Fibroblast of skin of left quadriceps (primary cell): ENCODE measurements around the gene DYDC2.
"Not testable (repeated sequence)": the region's sequence is repeated elsewhere in the genome, so short reads cannot be mapped to it uniquely, and the experiment has no call there.

Experiments used
- DNase-seq, 2 experiments: peaks; one replicate each; pipeline ENCODE4 v3.0.0-alpha.2; 2013; ENCODE audit warnings: low read depth in 2 of 2

DYDC2 gene, protein sequence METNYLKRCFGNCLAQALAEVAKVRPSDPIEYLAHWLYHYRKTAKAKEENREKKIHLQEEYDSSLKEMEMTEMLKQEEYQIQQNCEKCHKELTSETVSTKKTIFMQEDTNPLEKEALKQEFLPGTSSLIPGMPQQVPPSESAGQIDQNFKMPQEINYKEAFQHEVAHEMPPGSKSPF

DNA sequence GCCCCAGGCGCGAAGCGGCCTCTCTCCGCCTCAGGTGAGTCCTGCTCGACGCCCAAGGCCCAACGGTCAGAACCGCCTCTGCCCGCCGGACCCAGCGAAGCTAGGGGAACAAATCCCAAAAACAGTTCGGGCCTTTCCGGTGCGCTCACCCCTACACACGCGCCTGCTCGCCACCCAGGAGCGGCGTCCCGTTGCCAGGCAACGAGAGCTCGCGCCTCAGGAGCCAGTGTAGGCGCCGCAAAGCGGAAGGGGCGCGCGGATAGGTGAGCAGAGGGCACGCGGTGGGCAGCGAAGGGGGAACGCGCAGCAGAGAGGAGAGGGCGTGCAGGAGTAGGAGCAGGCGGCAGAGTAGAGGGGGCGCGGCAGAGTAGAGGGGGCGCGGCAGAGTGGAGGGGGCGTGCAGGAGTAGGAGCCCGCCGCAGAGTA is at the start of gene DYDC2, which contains the start of gene DYDC1:
Gene DYDC2 (plus strand): TSS at position 219 of the 426 bp plus-strand sequence. CDS start 5,663 bp downstream, outside the sequence.
Gene DYDC1 (minus strand): TSS at position 193 of the 426 bp plus-strand sequence. CDS start 4,154 bp downstream, outside the sequence.
- peak in 1 of 2 experiments; percentile 1 for DNase-seq

DNA sequence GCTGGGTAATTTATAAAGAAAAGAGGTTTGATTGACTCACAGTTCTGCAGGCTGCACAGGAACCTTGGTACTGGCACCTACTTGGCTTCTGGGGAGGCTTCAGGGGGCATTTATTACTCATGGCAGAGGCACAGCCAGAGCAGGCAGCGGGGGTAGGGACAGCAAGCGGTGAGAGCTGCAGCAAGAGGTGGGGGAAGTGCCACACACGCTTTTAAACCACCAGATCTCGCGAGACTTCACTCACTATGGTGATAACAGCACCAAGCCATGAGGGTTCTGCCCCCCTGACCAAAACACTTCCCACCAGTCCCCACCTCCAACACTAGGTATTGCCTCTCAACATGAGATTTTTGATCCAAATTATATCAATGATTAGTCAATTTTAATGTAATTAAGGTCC is 43.1 kb upstream of the DYDC2 start:
- no peak for DNase-seq

DNA sequence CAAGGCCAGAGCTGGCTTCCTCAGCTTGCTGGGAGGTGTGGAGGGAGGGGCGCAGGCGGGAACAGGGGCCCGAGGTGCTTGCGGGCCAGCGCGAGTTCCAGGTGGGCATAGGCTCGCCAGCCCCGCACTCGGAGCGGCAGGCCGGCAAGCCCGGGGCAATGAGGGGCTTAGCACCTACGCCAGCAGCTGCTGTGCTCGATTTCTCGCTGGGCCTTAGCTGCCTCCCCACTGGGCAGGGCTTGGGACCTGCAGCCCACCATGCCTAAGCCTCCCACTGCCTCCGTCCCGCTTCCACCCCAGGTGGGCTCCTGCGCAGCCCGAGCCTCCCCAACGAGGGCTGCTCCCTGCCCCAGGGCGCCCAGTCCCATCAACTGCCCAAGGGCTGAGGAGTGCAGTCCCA is 41.2 kb upstream of the DYDC2 start:
- DNase-seq = no peak

DNA sequence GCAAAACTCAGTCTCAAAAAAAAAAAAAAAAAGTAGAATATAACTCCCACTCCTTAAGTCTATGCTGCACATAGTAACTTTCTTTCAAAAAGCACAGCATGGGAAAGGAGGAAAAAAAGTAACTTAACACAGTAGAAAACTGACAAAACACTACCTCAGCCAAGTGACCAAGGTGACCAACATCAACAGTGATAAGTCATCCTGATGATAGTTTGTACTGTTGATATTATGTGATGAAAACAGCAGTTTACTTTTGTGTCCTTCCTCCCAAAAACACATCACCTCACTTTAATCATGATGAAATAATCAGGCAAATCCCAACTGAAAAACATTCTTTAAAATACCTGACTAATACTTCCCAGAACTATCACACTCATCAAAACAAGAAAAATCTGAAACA is 37.8 kb upstream of the DYDC2 start:
- no peak for DNase-seq

DNA sequence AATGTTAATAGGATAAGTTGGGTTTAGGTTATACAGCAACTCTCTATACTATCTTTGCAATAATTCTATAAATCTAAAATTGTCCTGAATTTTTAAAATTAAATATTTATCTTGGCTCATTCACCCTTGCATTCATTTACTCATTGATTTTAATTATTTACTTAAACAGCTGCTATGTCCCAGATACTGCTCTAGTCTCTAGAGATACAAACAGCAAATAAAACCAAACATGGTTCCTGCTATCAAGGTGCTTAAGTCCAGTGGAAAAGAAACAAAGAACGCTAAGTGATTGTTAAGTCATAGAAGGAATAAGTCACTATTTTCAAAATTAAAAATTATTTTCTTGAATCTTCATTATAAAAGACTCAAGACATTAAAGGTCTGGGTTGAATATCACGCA is 37.3 kb upstream of the DYDC2 start:
- DNase-seq = no peak

DNA sequence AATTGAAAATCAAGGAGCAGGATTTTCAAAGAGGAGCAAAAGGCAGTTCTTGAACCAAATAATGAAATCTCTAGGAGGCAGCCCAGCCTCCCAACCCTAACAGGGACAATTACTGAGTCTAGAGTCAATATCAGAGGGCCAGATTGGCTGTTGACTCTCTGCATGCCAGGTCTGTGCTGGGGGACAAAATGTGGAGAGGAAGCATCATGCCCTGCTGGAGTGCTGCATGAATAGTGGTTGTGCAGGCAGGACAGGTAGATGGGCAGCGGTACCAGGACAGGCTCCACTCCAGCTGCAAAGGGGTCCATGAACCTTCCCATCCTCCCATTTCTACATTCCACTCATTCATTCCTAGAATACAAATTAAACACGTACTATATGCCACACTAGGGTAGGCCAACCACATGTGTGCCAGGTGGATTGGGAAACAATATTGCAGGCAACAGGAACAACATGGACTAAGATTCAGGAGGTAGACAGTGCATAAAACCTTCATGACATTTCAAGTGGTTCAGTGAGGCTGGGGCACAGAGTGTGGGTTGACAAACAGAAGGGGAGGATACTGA is 36.8 kb upstream of the DYDC2 start:
- DNase-seq = no peak

DNA sequence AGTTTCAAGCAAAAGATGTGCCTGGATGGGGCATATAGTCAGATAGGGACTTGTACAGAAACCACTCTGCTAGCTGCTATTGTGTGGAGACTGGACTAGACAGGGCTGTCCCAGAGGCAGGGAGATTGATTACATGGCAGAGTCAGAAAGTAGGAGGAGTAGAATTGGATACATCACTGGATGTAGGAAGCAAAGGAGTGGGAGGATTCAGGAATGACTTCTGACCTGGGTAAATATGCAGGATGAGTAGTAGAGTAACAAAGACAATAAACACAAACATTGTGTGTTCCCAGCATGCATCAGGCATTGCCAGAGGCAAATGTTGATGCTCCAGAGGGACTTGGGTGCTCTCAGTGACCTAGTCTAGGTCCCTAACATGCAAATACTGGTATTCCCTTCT is 36.2 kb upstream of the DYDC2 start:
- no peak for DNase-seq

DNA sequence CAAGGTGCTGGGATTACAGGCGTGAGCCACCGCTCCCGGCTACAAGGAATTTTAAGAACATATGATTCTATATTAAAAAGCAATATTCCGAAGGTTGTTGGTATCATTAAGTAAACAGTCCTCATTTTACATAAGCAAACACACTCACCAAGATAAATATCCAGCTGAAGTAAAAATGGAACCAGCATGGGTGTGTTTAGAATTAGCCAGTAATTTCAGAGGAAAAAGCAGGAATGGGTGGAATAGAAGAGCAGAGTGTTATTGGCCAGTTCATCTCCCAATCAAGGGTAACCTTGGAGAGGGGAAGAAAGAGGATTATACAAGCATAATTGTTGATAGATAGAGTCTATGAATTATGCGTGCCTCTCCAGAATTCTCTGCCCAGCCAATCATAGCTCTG is 35.4 kb upstream of the DYDC2 start:
- no peak for DNase-seq

DNA sequence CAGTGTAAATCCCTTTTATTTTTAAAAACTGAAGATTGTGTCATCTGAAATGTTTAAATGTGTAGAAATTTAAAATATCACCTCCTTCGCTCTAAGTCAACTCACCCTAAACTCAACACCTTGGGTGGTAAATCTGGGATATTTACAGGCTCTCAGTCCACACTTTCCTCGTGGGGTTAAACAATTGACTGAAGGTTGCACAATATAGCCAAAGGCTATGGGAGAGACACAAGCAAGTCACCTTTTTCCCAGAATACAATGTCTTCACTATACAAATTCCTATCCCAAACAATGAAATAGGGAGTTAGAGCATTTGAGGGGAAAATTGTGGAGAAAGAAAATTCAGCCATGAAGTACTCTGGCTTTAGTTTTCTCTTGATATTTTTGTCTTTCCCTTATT is 34.4 kb upstream of the DYDC2 start:
- no peak for DNase-seq

DNA sequence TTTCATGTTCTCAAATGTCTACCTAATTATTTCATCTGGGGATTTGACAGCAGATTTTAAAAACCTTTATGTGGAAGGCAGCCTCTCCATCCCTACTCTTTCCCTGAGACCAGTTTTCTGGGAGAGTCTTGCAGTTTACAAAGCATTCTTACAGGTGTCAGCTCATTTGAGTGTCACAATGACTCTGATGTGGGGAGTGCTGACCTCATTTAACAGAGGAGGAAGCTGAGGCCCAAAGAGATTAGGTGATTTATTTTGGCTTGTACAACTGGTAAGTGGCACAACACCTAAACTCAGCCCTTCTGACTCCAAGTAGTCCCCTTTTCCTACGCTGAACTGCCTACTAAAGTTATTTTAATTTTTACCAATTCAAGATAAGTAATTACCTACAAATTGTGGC is 33.9 kb upstream of the DYDC2 start:
- DNase-seq = no peak

DNA sequence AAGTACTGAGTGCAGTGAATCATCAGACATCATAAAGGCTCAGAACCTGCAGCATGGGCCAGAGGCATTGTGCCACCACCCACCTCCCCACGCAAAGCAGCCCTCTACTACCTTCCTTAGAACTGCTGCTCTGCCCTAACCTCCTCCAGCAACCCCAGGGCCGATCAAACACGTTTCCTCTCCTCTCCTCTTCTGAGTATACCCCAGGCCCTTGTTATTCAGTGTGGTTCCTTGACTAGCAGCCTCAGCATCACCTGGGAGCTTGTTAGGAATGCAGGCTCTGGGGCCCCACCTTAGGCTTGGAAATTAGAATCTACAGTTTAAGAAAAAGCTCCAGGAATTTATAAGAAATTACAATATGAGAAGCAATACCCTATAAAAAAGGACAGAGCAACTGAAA is 33.3 kb upstream of the DYDC2 start:
- DNase-seq = no peak

DNA sequence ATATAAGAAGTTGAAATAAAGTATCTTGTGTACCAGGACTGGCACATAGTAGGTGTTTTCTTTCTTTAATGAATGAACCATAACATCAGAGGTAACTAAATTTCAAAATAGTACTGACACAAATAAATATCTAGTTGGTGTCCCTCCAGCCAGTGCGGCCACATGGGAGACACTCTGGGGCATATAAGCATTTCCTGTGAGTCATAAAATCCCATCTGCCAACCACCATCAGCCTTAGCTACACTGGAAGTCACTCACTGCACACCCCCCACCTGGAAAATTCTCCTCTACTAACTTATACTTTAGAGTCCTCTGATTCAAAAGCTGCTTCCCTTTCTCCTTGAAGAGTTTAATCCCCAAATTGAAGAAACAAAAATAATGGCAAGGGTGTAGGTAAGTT is 32.5 kb upstream of the DYDC2 start:
- peak; percentile 10 to 18 for DNase-seq

DNA sequence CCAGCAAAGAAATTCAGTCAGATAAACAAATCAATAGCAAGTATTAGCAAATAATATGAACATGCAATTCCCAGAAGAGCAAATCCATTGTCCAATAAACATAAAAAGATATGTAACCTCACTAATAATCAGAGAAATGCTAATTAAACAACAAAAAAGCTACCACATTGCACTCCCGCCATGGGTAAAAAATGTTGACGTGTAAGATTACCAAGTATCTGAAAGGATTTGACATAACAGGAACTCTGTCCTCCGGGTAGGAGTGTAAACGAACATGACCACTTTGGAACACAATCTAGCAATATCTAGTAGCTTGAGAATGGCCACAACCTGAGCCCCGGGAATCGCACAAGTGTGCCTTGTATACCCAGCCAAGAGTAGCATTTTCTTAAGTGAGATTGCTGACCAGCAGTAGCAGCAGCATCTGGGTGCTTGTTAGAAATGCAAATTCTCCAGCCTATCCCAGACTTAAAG is 31.7 kb upstream of the DYDC2 start:
- no peak for DNase-seq

DNA sequence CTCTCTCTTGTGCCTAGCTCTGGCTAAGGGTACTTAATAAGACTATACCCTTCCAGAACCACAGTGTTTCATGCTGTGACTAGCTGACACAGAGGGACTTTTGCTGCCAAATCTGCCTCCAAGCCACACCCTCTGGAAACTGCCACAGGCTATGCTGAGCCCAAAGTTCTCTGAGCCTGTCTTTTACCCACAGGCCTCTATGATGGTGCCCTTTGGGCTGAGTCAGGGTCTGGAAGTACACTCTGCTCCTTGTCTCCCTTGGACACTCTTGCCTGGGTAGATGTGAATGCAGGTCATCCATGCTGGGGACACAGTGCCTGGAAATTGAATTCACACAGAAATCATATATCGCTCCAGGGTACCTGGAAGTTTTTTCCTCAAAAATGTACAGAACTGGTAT is 22.6 kb upstream of the DYDC2 start:
- no peak for DNase-seq

DNA sequence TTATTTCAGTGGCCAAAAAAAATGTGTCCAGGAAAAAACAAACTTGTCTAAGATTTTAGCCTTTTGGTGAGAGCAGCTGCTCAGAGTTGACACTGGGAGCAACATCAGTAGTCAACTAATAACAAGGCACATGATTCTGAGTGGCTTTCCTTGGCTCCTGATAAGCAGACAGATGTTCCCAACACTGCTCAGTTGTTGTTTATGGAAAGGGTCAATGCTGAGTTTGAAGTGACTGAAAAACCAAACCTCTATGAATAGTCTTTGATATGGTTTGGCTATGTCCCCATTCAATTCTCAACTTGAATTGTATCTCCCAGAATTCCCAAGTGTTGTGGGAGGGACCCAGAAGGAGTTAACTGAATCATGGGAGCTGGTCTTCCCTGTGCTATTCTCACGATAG is 12.3 kb upstream of the DYDC2 start:
- no peak for DNase-seq

DNA sequence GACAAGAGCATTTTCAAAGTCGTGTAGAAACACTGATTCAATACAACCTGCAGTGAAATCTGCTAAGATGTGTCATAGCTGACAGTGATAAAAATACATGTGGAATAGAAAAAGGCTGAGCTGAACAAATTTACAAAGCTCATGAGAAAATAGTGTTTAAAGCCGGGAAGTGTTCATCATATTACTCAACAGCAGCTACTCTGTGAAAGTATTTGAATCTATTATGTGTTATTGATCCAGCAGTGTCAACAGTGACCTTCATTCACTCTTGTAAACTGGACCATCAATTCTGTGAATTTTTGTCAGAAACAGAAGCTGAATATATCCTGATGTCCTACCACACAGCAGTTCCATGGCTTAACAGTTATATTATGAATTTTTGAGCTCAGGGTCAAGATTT is 11.7 kb upstream of the DYDC2 start:
- no peak for DNase-seq

DNA sequence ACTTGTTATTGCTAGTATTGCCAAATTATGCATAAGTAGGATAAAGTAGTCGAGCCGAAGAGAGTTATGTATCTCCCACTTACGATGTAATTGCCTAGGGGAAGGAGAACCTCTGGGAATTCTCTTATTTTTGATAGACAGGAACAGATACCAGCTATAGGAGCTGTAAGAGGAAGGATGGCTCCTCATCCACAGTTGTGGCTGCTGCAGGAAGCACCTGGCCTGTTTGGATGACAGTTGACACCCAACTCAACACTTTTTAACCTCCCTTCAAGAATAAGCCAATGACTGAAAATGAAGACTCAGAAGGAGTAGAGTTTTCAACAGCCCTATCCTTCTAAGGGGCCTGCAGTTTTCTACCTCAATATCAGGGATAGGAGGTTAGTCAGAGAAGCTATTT is 6.3 kb upstream of the DYDC2 start:
- DNase-seq = no peak

DNA sequence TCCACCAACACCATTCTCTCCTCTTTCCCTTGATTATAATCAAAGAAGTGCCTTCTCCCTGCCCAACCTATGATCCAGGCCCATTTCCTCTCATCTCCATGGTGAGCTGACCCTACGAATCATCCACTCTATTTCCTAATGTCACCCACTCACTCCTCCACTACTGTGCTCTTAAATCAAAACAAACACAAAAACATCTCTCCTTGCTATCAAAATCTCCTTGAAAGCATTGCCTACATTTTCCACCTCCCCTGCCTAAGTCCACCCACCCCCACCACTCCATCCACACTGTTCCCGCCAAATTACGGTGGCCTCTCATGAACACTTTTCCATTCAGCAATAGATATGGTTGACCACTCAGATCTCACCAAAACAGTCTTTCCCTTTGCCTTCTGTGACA is 5.4 kb upstream of the DYDC2 start:
- DNase-seq = no peak

DNA sequence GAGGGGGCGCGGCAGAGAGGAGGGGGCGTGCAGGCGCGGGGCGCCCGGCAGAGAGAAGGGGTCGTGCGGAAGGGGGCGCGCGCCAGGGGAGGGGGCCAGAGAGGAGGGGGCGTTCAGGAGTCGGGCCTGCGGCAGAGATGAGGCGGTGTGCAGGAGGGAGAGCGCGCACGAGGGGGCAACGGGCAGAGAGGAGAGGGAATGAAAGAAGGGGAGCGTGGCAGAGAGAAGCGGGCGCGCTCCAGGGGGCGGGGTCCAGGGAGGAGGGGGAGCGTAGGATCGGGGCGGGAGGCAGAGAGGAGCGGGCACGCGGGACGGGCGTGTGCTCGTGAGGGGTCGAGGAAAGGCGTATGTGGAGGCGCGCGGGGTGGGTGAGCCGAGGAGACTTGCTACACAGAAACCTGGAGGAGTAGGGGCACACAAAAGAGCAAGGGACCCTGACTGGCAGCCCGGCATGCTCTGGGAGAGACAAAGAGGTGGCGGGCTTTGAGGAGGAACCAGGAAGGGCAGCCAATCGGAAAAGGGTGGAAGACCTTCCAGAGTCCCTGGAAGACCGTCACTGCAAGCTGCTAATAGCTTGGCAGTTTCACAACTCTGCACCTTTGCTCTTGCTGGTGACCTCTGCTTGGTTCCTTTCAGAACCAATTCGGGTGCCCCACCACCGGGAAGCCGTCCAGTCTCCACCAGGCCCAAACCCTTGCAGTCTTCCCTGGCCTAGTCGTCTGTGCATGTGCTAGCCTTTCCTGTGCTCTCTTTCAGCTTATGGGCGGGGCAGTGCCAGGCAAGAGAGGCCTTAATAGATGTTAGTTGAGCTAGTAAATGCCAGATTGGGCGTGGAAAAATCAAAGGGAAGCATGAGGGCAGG is 639 bp downstream of the DYDC2 start:
- DNase-seq = no peak

DNA sequence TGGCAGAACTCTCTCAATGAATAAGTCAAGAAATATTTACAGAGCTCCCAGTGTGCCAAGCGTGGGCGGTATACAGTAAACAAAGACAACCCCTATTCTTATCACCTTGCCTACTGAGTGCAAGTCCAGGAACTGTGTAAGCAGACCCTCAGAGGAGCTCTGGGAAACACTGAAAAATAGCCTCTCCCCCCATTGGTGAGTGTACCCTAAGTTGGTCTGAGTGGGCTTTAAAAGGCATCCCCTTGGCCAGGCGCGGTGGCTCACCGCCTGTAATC is 1.2 kb downstream of the DYDC2 start:
- no peak for DNase-seq

DNA sequence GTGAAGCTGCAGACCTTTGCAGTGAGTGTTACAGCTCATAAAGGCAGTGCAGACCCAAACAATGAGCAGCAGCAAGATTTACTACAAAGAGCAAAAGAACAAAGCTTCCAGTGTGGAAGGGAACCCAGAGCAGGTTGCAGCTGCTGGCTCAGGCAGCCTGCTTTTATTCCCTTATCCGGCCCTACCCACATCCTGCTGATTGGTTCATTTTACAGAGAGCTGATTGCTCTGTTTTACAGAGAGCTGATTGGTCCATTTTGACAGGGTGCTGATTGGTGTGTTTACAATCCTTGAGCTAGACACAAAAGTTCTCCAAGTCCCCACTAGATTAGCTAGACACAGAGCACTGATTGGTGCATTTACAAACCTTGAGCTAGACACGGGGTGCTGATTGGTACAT is 2.3 kb downstream of the DYDC2 start:
- not testable (repeated sequence) for DNase-seq

DNA sequence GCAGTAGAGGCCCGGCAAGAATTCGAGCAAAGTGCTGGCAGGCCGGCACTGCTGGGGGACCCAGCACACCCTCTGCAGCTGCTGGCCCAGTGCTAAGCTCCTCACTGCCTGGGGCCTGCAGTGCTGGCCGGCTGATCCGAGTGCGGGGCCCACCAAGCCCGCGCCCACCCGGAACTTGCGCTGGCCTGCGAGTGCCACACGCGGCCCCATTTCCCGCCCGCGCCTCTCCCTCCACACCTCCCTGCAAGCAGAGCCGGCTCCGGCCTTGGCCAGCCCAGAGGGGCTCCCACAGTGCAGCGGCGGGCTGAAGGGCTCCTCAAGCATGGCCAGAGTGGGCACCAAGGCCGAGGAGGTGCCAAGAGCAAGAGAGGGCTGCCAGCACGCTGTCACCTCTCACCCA is 3.1 kb downstream of the DYDC2 start:
- DNase-seq = no peak

DNA sequence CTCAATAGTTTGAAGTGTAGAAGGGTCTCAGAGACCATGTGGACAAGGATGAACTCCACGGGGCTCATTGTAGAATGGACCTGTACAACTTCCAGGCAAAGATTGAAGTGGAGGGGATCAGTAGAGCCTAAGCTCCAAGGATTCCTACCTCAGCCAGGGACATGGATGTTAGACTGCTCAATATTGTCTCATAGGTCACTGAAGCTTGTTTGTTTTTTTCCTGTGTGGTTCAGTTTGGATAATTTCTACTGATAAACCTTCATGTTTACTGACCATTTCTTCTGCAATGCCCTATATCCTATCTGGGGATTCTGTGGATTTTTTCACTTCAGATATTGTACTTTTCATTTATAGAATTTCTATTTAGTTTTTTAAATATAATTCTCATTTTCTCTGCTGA is 8.9 kb downstream of the DYDC2 start:
- no peak for DNase-seq
